Measurements from ENCODE around the gene MYLK4. TPM values are rescaled to one million over a fixed set of nuclear protein-coding genes. Genes with fewer than 3 reads are reported as not detected.

MYLK4 gene
- total RNA-seq, 1 experiment from 2014 or later = 1.6 TPM

DNA sequence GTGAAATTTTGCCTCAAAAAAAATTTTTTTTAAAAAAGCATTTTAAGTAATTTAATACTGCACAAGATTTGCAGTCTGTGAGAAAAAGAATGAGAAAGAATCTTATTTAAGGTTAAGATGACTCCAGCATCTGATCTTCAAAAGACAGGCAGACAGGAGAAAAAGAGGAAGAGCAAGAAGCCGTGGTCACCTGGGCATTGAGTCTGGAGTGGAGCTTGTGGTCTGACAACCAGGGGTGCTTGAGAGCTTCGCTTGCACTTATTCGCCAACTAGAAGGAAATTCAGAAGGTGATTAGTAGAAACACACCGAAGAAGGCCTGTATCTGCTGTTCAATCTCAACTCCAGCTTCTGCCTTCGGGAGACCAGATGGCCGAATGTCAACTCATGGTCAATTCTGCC lies 75.9 kb downstream of the MYLK4 start:
- H3K79me2 ChIP-seq (ENCODE audit: low read depth) = no peaks in the 10 kb centered on the region
- no peaks in the 10 kb centered on the region for H4K20me1 ChIP-seq (ENCODE audit: insufficient read depth)
- no peak overlapping the region for H3K27ac ChIP-seq
- H3K9me2 ChIP-seq (ENCODE audit: insufficient read depth) = no peaks in the 10 kb centered on the region
- no peaks in the 10 kb centered on the region for H3K27me3 ChIP-seq (ENCODE audit: insufficient read depth, low read depth)
- H3K4me2 ChIP-seq = no peak overlapping the region
- no peaks in the 10 kb centered on the region for H3K4me1 ChIP-seq (replicated peaks; ENCODE audit: insufficient read depth)
- no peak for DNase-seq
- H2AFZ ChIP-seq = no peak overlapping the region
- H3F3A ChIP-seq (ENCODE audit: insufficient read depth, low read depth) = no peaks in the 10 kb centered on the region
- TF ChIP-seq, protein P1, sequence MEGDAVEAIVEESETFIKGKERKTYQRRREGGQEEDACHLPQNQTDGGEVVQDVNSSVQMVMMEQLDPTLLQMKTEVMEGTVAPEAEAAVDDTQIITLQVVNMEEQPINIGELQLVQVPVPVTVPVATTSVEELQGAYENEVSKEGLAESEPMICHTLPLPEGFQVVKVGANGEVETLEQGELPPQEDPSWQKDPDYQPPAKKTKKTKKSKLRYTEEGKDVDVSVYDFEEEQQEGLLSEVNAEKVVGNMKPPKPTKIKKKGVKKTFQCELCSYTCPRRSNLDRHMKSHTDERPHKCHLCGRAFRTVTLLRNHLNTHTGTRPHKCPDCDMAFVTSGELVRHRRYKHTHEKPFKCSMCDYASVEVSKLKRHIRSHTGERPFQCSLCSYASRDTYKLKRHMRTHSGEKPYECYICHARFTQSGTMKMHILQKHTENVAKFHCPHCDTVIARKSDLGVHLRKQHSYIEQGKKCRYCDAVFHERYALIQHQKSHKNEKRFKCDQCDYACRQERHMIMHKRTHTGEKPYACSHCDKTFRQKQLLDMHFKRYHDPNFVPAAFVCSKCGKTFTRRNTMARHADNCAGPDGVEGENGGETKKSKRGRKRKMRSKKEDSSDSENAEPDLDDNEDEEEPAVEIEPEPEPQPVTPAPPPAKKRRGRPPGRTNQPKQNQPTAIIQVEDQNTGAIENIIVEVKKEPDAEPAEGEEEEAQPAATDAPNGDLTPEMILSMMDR (conservative IDR thresholded peaks at IDR 0.05) = no peak
- no peaks in the 10 kb centered on the region for H3K9me3 ChIP-seq (ENCODE audit: insufficient read depth, low read depth)
- H3K36me3 ChIP-seq (ENCODE audit: low read depth) = no peaks in the 10 kb centered on the region
- BruUV-seq (replicated peaks) = no TSS peak
- ChIA-PET CTCF (no interaction called here), POLR2A (ENCODE audit: unreplicated experiment) (no interaction called here)
- H3K4me3 ChIP-seq = no peak overlapping the region
- intact Hi-C loops (cut with micrococcal nuclease; ENCODE audit: unreplicated experiment) = no loop called here

DNA sequence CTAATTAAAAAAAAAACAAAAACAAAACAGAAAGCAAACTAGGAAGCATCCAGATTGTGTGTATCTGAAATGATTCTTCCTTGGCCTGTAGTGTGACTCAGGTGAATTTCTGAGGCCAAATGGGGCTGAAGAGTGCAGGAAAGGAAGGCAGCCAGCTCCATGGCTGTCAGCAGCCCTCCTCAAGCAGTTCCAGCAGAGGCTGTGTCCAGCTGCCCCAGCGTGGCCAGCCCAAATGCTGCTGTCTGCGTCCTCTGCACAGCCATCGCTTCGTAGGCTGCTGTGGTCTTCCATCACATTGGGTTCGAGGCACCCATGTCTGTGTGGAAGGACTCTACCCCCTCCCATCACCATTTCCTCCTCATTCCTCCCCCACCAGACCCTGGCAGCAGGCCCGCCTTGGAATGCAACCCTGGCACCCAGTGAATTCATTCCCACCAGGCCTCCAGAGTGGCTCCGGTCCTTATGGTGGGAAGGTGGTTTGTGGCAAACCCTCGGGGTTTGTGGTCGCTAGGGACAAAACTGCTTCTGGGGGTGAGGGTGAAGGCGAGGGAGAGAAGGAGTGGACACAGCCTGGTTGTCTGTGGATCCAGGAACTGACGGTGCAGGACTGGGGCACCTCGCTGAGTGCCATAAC lies 81.5 kb downstream of the MYLK4 start:
- no peaks in the 10 kb centered on the region for H3K79me2 ChIP-seq (ENCODE audit: low read depth)
- no peaks in the 10 kb centered on the region for H3K27me3 ChIP-seq (ENCODE audit: insufficient read depth, low read depth)
- H4K20me1 ChIP-seq (ENCODE audit: insufficient read depth) = no peaks in the 10 kb centered on the region
- H3K4me3 ChIP-seq = no peak overlapping the region
- intact Hi-C loops (cut with micrococcal nuclease; ENCODE audit: unreplicated experiment) = no loop called here
- no peaks in the 10 kb centered on the region for H3K9me3 ChIP-seq (ENCODE audit: insufficient read depth, low read depth)
- ChIA-PET CTCF (no interaction called here), POLR2A (ENCODE audit: unreplicated experiment) (no interaction called here)
- no peak overlapping the region for H3K27ac ChIP-seq
- H3K36me3 ChIP-seq (ENCODE audit: low read depth) = no peaks in the 10 kb centered on the region
- no peak overlapping the region for H3K4me2 ChIP-seq
- BruUV-seq (replicated peaks) = no TSS peak
- TF ChIP-seq, protein P1 (conservative IDR thresholded peaks at IDR 0.05) = no peak
- no peak for TF ChIP-seq EZH2 (IDR thresholded peaks at IDR 0.05; ENCODE audit: low read depth)
- H2AFZ ChIP-seq = no peak overlapping the region
- no peaks in the 10 kb centered on the region for H3K9me2 ChIP-seq (ENCODE audit: insufficient read depth)
- H3F3A ChIP-seq (ENCODE audit: insufficient read depth, low read depth) = no peaks in the 10 kb centered on the region
- no peaks in the 10 kb centered on the region for H3K4me1 ChIP-seq (replicated peaks; ENCODE audit: insufficient read depth)
- DNase-seq = no peak

DNA sequence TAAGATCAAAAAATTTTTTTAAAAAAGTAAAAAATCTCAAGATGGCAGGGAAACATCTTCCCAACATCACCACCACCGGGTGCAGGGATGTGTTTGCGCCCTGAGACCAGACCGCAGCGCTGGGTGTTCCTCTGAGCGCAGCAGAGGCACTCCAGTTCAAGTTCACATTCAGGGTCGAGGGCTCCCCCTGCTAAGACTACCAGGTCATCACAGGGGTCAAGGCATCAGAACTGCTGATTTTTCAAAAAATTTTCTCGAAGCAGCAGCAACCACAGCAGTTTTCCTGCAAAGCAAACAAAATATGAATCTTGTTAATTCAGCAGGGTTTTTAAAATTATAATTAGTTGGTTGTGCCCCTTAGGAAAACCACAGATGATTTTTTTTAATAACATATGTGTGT lies 83.1 kb downstream of the MYLK4 start:
- Histone ChIP-seq H3K9me3 (ENCODE audit: insufficient read depth, low read depth) (no peaks in the 10 kb centered on the region), H3K79me2 (ENCODE audit: low read depth) (no peaks in the 10 kb centered on the region), H3K4me1 (replicated peaks; ENCODE audit: insufficient read depth) (no peaks in the 10 kb centered on the region), H3K4me2 (no peak overlapping the region), H3K36me3 (ENCODE audit: low read depth) (no peaks in the 10 kb centered on the region), H3K4me3 (no peak overlapping the region), H3F3A (ENCODE audit: insufficient read depth, low read depth) (no peaks in the 10 kb centered on the region), H2AFZ (no peak overlapping the region), H3K27me3 (ENCODE audit: insufficient read depth, low read depth) (no peaks in the 10 kb centered on the region), H3K9me2 (ENCODE audit: insufficient read depth) (no peaks in the 10 kb centered on the region), H4K20me1 (ENCODE audit: insufficient read depth) (no peaks in the 10 kb centered on the region), H3K27ac (no peak overlapping the region)
- BruUV-seq (replicated peaks) = no TSS peak
- TF ChIP-seq, protein P1 (conservative IDR thresholded peaks at IDR 0.05) = no peak
- TF ChIP-seq EZH2 (IDR thresholded peaks at IDR 0.05; ENCODE audit: low read depth) = no peak
- intact Hi-C loops (cut with micrococcal nuclease; ENCODE audit: unreplicated experiment) = no loop called here
- CTCF ChIA-PET = no interaction called here
- DNase-seq = no peak
- POLR2A ChIA-PET (ENCODE audit: unreplicated experiment) = no interaction called here
